Astrocyte (in vitro differentiated cells and primary cell): ENCODE measurements around the gene DKKL1.

Source experiments
- CTCF ChIP-seq: IDR thresholded peaks from 2 replicates; pipeline ENCODE4 v1.5.1; 2011; ENCODE audit warnings: low read depth, mild to moderate bottlenecking, inconsistent platforms, low read length, moderate library complexity; ENCODE audit not compliant: insufficient read depth
- EZH2 ChIP-seq: IDR thresholded peaks from 2 replicates; pipeline ENCODE4 v1.6.1; 2012; ENCODE audit warnings: mild to moderate bottlenecking, low read length, inconsistent platforms; ENCODE audit not compliant: insufficient read depth

- no peak for TF ChIP-seq CTCF
- no peak for TF ChIP-seq EZH2
Measured at GRCh38 chr19:49419173-49419572, 55.5 kb downstream of the DKKL1 start.
